Measurements from ENCODE around the gene C18orf63. TPM values are rescaled to one million over a fixed set of nuclear protein-coding genes. Genes with fewer than 3 reads are reported as not detected.

C18orf63 gene
- total and polyA plus RNA-seq, 2 experiments from 2014 or later, result not detected

DNA sequence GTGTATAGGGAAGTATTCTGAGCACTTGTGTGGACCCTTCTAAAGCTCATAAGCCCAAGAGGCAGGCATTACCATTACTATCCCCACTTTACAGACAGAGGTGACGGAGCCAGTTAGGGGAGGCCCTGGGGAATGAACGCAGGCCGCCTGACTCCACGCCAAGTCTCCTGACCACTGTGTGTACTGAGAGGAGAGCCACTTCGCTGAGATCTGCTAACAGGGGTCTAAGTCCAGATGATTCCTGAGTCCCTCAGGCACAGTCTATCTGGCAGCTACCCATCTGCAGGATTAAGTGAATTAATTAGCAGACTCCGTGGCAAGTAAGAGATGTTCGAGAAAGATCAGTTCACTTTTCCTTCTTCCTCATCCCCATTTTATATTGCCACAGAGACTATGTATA lies 37.6 kb upstream of the C18orf63 start (continued):
- TF ChIP-seq EZH2 (IDR thresholded peaks at IDR 0.05; ENCODE audit: low read depth, unreplicated experiment), result no peak
- no peak for TF ChIP-seq ETS1 (IDR thresholded peaks at IDR 0.05)
- no peak for TF ChIP-seq EZH2phosphoT487 (IDR thresholded peaks at IDR 0.05; ENCODE audit: unreplicated experiment)
- no peak for TF ChIP-seq STAT1 (IDR thresholded peaks at IDR 0.05; ENCODE audit: unreplicated experiment)
- TF ChIP-seq CREB1 (CRISPR knock-in tag; IDR thresholded peaks at IDR 0.05; ENCODE audit: low read depth), result no peak

DNA sequence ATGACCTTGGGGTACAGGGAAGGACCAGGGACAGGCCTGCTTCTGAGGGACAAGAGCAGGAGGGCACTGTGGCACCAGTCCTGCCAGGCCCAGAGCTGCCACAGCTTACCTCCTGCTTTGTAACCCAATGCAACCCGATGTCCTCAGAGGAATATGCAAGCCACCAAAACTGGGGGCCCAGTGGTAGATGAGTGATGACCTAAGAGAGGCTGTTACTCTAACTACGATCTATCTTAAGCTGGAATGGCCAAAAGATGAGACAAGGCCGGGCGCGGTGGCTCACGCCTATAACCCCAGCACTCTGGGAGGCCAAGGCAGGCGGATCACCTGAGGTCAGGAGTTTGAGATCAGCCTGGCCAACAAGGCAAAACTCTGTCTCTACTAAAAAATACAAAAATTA lies 36.7 kb upstream of the C18orf63 start:
- Histone ChIP-seq H3K27me3 (ENCODE audit: insufficient read depth) (no peaks in the 10 kb centered on the region), H3K79me2 (replicated peaks; ENCODE audit: insufficient read depth) (peaks cover 99% of the 10 kb centered on the region), H3K4me1 (ENCODE audit: insufficient read depth) (peaks cover 54% of the 10 kb centered on the region), H3K4me3 (no peak overlapping the region), H3F3A (replicated peaks; ENCODE audit: low read depth) (peaks cover 6% of the 10 kb centered on the region; the same call in 1 of the 2 replicates), H3K9me2 (ENCODE audit: insufficient read depth) (no peaks in the 10 kb centered on the region), H3K27ac (ENCODE audit: low read depth) (no peak overlapping the region), H4K20me1 (replicated peaks; ENCODE audit: insufficient read depth) (peaks cover 6% of the 10 kb centered on the region), H3K36me3 (ENCODE audit: insufficient read depth) (no peaks in the 10 kb centered on the region; the same call in 1 of the 2 replicates), H3K4me2 (no peak overlapping the region), H2AFZ (no peak overlapping the region)
- H3K27ac Mint-ChIP-seq, result no peak overlapping the region
- no peak overlapping the region for H3K4me3 Mint-ChIP-seq
- ATAC-seq (no peak), DNase-seq (ENCODE audit: low spot score) (no peak)
- H3K4me1 Mint-ChIP-seq, result peaks cover 75% of the 10 kb centered on the region
- H3K9me3 Mint-ChIP-seq, result peaks cover 2% of the 10 kb centered on the region; the same call in 2 of the 3 replicates
- peaks cover 14% of the 10 kb centered on the region for H3K27me3 Mint-ChIP-seq (ENCODE audit: insufficient read depth, low read depth, poor library complexity)
- H3K36me3 Mint-ChIP-seq (ENCODE audit: low read depth), result peaks cover 59% of the 10 kb centered on the region
- no peak for TF ChIP-seq NANOG (IDR thresholded peaks at IDR 0.05; ENCODE audit: borderline replicate concordance)
- TF ChIP-seq, protein P1, sequence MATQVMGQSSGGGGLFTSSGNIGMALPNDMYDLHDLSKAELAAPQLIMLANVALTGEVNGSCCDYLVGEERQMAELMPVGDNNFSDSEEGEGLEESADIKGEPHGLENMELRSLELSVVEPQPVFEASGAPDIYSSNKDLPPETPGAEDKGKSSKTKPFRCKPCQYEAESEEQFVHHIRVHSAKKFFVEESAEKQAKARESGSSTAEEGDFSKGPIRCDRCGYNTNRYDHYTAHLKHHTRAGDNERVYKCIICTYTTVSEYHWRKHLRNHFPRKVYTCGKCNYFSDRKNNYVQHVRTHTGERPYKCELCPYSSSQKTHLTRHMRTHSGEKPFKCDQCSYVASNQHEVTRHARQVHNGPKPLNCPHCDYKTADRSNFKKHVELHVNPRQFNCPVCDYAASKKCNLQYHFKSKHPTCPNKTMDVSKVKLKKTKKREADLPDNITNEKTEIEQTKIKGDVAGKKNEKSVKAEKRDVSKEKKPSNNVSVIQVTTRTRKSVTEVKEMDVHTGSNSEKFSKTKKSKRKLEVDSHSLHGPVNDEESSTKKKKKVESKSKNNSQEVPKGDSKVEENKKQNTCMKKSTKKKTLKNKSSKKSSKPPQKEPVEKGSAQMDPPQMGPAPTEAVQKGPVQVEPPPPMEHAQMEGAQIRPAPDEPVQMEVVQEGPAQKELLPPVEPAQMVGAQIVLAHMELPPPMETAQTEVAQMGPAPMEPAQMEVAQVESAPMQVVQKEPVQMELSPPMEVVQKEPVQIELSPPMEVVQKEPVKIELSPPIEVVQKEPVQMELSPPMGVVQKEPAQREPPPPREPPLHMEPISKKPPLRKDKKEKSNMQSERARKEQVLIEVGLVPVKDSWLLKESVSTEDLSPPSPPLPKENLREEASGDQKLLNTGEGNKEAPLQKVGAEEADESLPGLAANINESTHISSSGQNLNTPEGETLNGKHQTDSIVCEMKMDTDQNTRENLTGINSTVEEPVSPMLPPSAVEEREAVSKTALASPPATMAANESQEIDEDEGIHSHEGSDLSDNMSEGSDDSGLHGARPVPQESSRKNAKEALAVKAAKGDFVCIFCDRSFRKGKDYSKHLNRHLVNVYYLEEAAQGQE (IDR thresholded peaks at IDR 0.05; ENCODE audit: unreplicated experiment), result no peak
- no peak for TF ChIP-seq ETS1 (IDR thresholded peaks at IDR 0.05)
- TF ChIP-seq ZNF114 (CRISPR knock-in tag; IDR thresholded peaks at IDR 0.05), result no peak
- no peak for TF ChIP-seq ZNF331 (CRISPR knock-in tag; IDR thresholded peaks at IDR 0.05; ENCODE audit: low read depth)
- no peak for TF ChIP-seq EZH2phosphoT487 (IDR thresholded peaks at IDR 0.05; ENCODE audit: unreplicated experiment)
- TF ChIP-seq CREB1 (CRISPR knock-in tag; IDR thresholded peaks at IDR 0.05; ENCODE audit: low read depth), result no peak
- TF ChIP-seq JUNB (IDR thresholded peaks at IDR 0.05; ENCODE audit: unreplicated experiment), result no peak
- no peak for TF ChIP-seq EZH2 (IDR thresholded peaks at IDR 0.05; ENCODE audit: low read depth, unreplicated experiment)
- TF ChIP-seq, protein P2, sequence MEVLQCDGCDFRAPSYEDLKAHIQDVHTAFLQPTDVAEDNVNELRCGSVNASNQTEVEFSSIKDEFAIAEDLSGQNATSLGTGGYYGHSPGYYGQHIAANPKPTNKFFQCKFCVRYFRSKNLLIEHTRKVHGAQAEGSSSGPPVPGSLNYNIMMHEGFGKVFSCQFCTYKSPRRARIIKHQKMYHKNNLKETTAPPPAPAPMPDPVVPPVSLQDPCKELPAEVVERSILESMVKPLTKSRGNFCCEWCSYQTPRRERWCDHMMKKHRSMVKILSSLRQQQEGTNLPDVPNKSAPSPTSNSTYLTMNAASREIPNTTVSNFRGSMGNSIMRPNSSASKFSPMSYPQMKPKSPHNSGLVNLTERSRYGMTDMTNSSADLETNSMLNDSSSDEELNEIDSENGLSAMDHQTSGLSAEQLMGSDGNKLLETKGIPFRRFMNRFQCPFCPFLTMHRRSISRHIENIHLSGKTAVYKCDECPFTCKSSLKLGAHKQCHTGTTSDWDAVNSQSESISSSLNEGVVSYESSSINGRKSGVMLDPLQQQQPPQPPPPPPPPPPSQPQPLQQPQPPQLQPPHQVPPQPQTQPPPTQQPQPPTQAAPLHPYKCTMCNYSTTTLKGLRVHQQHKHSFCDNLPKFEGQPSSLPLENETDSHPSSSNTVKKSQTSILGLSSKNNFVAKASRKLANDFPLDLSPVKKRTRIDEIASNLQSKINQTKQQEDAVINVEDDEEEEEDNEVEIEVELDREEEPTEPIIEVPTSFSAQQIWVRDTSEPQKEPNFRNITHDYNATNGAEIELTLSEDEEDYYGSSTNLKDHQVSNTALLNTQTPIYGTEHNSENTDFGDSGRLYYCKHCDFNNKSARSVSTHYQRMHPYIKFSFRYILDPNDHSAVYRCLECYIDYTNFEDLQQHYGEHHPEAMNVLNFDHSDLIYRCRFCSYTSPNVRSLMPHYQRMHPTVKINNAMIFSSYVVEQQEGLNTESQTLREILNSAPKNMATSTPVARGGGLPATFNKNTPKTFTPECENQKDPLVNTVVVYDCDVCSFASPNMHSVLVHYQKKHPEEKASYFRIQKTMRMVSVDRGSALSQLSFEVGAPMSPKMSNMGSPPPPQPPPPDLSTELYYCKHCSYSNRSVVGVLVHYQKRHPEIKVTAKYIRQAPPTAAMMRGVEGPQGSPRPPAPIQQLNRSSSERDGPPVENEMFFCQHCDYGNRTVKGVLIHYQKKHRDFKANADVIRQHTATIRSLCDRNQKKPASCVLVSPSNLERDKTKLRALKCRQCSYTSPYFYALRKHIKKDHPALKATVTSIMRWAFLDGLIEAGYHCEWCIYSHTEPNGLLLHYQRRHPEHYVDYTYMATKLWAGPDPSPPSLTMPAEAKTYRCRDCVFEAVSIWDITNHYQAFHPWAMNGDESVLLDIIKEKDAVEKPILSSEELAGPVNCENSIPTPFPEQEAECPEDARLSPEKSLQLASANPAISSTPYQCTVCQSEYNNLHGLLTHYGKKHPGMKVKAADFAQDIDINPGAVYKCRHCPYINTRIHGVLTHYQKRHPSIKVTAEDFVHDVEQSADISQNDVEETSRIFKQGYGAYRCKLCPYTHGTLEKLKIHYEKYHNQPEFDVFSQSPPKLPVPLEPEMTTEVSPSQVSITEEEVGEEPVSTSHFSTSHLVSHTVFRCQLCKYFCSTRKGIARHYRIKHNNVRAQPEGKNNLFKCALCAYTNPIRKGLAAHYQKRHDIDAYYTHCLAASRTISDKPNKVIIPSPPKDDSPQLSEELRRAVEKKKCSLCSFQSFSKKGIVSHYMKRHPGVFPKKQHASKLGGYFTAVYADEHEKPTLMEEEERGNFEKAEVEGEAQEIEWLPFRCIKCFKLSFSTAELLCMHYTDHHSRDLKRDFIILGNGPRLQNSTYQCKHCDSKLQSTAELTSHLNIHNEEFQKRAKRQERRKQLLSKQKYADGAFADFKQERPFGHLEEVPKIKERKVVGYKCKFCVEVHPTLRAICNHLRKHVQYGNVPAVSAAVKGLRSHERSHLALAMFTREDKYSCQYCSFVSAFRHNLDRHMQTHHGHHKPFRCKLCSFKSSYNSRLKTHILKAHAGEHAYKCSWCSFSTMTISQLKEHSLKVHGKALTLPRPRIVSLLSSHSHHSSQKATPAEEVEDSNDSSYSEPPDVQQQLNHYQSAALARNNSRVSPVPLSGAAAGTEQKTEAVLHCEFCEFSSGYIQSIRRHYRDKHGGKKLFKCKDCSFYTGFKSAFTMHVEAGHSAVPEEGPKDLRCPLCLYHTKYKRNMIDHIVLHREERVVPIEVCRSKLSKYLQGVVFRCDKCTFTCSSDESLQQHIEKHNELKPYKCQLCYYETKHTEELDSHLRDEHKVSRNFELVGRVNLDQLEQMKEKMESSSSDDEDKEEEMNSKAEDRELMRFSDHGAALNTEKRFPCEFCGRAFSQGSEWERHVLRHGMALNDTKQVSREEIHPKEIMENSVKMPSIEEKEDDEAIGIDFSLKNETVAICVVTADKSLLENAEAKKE (CRISPR knock-in tag; IDR thresholded peaks at IDR 0.05), result no peak
- TF ChIP-seq STAT1 (IDR thresholded peaks at IDR 0.05; ENCODE audit: unreplicated experiment), result no peak
